Measurements from ENCODE around the gene FUBP3. TPM values are rescaled to one million over a fixed set of nuclear protein-coding genes. Genes with fewer than 3 reads are reported as not detected.

Gene FUBP3
- polyA plus RNA-seq, 1 of the 3 experiments (the other 2 are of a cell fraction) = 55.1 TPM

GRCh38 chr9:130542038-130542437 lies 37.3 kb upstream of the FUBP3 start:
- H3K9me2 ChIP-seq = no peaks in the 10 kb centered on the region
- no peaks in the 10 kb centered on the region for H3F3A ChIP-seq (replicated peaks; ENCODE audit: insufficient read depth)
- 75% methylated on average over 5 of the region's 5 CpGs for WGBS (ENCODE audit: low lambda C conversion rate)
- no peaks in the 10 kb centered on the region for H3K9me3 ChIP-seq
- H3K9ac ChIP-seq = no peak overlapping the region
- no peaks in the 10 kb centered on the region for H3K79me2 ChIP-seq (ENCODE audit: insufficient read depth)
- H4K20me1 ChIP-seq (ENCODE audit: insufficient read depth) = no peaks in the 10 kb centered on the region
- no peak overlapping the region for H3K4me2 ChIP-seq
- no peaks in the 10 kb centered on the region for H3K27me3 ChIP-seq (ENCODE audit: insufficient read depth)
- POLR2A ChIA-PET = no interaction called here
- H3K4me3 ChIP-seq (ENCODE audit: low read depth in 2 of 2, low read length in 1 of 2) = no peak overlapping the region
- no peak for DNase-seq
- H2AFZ ChIP-seq (ENCODE audit: low read depth) = no peak overlapping the region
- H3K4me1 ChIP-seq (ENCODE audit: control insufficient read depth in 1 of 2, insufficient read depth in 2 of 2, low read depth in 1 of 2, low read length in 1 of 2) = peaks cover 0 to 5% of the 10 kb centered on the region in 2 experiments; a peak in 1 of 4 replicates
- TF ChIP-seq USF1 (IDR thresholded peaks at IDR 0.05; ENCODE audit: borderline replicate concordance, low read depth) (no peak), POLR2AphosphoS5 (IDR thresholded peaks at IDR 0.05; ENCODE audit: low read depth, low read length) (no peak), EZH2phosphoT487 (IDR thresholded peaks at IDR 0.05; ENCODE audit: borderline replicate concordance, low read depth) (no peak), NRF1 (IDR thresholded peaks at IDR 0.05; ENCODE audit: low read depth, low read length) (no peak), IRF3 (IDR thresholded peaks at IDR 0.05; ENCODE audit: low read depth, low read length) (no peak), TEAD4 (IDR thresholded peaks at IDR 0.05; ENCODE audit: borderline replicate concordance, insufficient read depth) (no peak), ZBTB33 (IDR thresholded peaks at IDR 0.05; ENCODE audit: borderline replicate concordance, low read depth) (no peak), REST (IDR thresholded peaks at IDR 0.05; ENCODE audit: low read depth, low read length) (no peak), FOSL2 (IDR thresholded peaks at IDR 0.05; ENCODE audit: borderline replicate concordance, low read depth) (no peak)
- no peaks in the 10 kb centered on the region for H3K36me3 ChIP-seq (replicated peaks in 1 of 2; ENCODE audit: control insufficient read depth in 1 of 2, insufficient read depth in 2 of 2, low read length in 1 of 2)
- CTCF ChIA-PET = no interaction called here
- H3K27ac ChIP-seq (ENCODE audit: low read depth in 2 of 2, low read length in 1 of 2) = no peak overlapping the region
